Stimulated activated CD4-positive, alpha-beta T cell treated with anti-CD3 and anti-CD28 coated beads, Interleukin-12 subunit alpha, Interleukin-12 subunit beta, amount 100 ng/mL, for 4 hours (primary cell): ENCODE measurements around the gene EPB41L3.

ENCODE experiments used
- DNase-seq: peaks from one replicate; pipeline ENCODE4 v3.0.0-alpha.2; 2020

Gene EPB41L3

GRCh38 chr18:5397102-5397501, 146.7 kb downstream of the EPB41L3 start:
- no peak for DNase-seq

- no peak for DNase-seq
Observed at GRCh38 chr18:5395860-5396448, 147.8 kb downstream of the EPB41L3 start.

GRCh38 chr18:5393779-5394178, 150.0 kb downstream of the EPB41L3 start:
- DNase-seq = no peak

GRCh38 chr18:5391409-5391808, 152.4 kb downstream of the EPB41L3 start:
- DNase-seq = no peak

- no peak for DNase-seq
Observed at GRCh38 chr18:5389356-5389755, 154.4 kb downstream of the EPB41L3 start.

GRCh38 chr18:5388896-5389295, 154.9 kb downstream of the EPB41L3 start:
- no peak for DNase-seq

- DNase-seq = no peak
Observed at GRCh38 chr18:5380586-5380985, 163.2 kb downstream of the EPB41L3 start.

GRCh38 chr18:5376986-5377385, 166.8 kb downstream of the EPB41L3 start:
- DNase-seq = no peak

GRCh38 chr18:5370332-5370731, 173.5 kb downstream of the EPB41L3 start:
- no peak for DNase-seq

- DNase-seq = no peak
Observed at GRCh38 chr18:5369513-5369912, 174.3 kb downstream of the EPB41L3 start.

GRCh38 chr18:5365443-5365842, 178.4 kb downstream of the EPB41L3 start:
- DNase-seq = no peak

GRCh38 chr18:5350636-5351035, 193.2 kb downstream of the EPB41L3 start:
- DNase-seq = no peak
